Loucy (cell line): ENCODE results near the gene MPRIP.

Source experiments
- CTCF ChIP-seq: fragments of 200-600 bp; sonication (generic); conservative IDR thresholded peaks from 2 replicates; pipeline ENCODE4 v1.5.1; 2014; ENCODE audit warnings: mild to moderate bottlenecking, antibody characterized with exemption, low read length
- EZH2phosphoT487 ChIP-seq: fragments of 200-600 bp; IDR thresholded peaks from 2 replicates; pipeline ENCODE4 v1.6.1; 2018; ENCODE audit warnings: antibody characterized with exemption, mild to moderate bottlenecking, moderate library complexity, borderline replicate concordance

- TF ChIP-seq CTCF (no peak), EZH2phosphoT487 (no peak)
Observed at GRCh38 chr17:17072546-17072945, 30.3 kb downstream of the MPRIP start.
